Fibroblast of mammary gland (primary cell): ENCODE results near the gene MBOAT7.
"Not testable (repeated sequence)": the region's sequence is repeated elsewhere in the genome, so short reads cannot be mapped to it uniquely, and the experiment has no call there.

ENCODE experiments used
- DNase-seq: peaks from one replicate; pipeline ENCODE4 v3.0.0-alpha.2; 2010; ENCODE audit warnings: low read depth
- H3K4me3 ChIP-seq: 2 replicates; pipeline ENCODE4 v1.5.1; 2011; ENCODE audit warnings: low read depth, mild to moderate bottlenecking, low read length, moderate library complexity; ENCODE audit not compliant: control insufficient read depth
- TF ChIP-seq, protein P1 (sequence below): conservative IDR thresholded peaks from 2 replicates; pipeline ENCODE4 v1.5.1; 2011; ENCODE audit warnings: low read depth, low read length, inconsistent platforms; ENCODE audit not compliant: control insufficient read depth, insufficient read depth

MBOAT7 gene

DNA sequence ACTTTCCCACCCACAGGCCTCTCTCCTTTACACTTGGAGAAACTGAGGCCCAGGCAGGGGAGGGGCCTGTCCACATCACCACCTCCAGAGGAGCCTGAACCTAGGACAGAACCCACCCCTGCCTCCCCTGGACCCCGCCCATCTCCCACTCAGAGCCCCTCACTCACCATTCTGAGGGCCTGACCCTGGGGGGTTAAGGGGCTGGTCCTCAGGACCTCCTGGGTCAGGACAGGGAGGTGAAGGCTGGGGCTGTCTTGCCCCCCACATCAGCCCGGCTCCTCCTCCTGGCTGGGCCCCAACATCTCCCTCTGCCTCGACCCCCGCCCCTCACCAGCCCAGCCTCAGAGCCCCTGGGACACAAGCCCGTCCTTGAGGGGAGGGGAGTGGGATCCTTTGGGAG lies 30.3 kb upstream of the MBOAT7 start:
- not testable (repeated sequence) for H3K4me3 ChIP-seq, DNase-seq

DNA sequence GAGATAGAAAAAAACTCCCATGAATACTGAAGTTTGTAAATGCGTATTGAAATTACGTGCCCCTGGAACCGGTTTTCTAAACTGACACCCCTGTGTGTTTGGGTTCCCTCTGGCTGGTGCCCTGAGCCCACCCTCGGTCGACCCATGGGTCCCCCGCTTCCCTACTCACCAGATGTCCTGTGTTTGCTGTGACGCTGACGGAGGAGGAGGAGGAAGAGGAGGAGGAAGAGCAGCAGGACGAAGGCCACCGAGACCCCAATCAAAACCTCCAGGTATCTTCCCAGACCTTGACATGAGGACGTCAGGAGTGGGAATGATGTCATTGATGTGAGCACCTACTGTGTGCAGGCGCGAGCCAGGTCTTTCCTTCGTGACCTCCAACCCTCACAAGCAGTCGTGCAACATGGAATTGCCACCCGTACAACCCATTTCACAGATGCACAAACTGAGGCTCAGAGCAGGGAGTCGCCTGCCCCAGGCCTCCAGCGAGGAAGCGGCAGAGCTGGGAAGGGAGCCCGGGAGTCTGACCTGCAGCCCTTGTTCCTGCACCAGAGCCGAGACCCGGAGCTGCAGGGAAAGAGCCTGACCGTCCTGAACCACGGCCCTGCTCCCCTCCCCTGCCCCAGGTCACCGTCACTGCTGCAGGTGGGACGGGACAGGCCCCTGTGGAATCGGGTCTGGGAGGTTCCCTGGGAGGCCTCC lies 29.7 kb upstream of the MBOAT7 start:
- DNase-seq = no peak
- TF ChIP-seq, protein P1, sequence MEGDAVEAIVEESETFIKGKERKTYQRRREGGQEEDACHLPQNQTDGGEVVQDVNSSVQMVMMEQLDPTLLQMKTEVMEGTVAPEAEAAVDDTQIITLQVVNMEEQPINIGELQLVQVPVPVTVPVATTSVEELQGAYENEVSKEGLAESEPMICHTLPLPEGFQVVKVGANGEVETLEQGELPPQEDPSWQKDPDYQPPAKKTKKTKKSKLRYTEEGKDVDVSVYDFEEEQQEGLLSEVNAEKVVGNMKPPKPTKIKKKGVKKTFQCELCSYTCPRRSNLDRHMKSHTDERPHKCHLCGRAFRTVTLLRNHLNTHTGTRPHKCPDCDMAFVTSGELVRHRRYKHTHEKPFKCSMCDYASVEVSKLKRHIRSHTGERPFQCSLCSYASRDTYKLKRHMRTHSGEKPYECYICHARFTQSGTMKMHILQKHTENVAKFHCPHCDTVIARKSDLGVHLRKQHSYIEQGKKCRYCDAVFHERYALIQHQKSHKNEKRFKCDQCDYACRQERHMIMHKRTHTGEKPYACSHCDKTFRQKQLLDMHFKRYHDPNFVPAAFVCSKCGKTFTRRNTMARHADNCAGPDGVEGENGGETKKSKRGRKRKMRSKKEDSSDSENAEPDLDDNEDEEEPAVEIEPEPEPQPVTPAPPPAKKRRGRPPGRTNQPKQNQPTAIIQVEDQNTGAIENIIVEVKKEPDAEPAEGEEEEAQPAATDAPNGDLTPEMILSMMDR = no peak
- H3K4me3 ChIP-seq = no peak overlapping the region

DNA sequence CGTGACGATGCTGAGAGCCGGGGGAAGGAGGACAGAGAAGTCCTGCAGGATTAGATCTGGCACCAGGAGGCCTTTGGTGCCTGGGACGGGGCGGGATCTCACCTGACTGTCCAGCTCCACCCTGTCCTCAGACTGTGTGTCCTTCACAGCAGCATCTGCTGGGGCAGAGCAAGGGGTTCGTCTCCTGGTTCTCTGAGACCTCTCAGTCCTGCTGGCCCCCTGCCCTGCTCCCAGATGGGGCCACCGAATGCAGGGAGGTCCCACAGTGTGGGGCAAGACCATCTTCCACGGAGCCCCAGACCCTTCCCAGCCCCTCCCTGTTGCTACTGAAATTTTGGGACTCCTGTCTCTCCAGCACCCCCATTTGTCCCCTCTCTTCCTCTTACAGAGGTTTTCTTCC lies 28.9 kb upstream of the MBOAT7 start:
- DNase-seq = no peak
- TF ChIP-seq, protein P1 = no peak
- no peak overlapping the region for H3K4me3 ChIP-seq

DNA sequence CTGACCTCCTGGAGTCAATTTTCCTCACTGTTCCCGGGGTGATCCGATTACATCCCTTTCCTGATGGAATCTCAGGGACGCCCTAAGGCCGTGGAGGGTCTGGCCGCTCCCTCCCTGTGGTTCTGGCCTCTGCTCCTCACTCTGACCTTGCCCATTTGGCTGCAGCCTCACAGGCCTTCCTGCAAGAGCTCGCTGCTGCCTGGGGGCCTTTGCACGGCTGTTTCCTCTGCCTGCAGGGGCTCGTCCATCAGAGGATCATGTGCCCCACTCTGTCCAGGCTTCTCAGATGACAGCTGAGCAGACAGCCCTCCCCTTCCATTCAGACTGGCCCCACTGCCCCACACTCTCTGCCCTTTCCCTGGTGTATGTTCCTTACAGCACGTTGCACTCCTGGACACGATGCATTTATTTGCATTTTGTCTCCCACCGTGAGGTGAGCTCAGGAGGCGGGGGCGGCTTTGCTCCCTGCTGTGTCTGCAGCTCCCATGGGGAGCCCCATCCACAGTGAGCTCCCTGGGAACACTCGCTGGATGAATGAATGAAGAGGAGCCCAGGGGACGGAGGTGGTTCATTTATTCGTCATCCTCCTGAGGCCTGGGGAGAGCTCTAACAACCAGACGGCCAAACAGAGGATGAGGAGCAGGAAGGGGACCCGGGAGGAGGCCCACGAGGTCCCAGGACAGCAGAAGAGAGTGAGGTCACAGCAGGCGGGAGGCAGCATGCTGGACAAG lies 28.3 kb upstream of the MBOAT7 start:
- not testable (repeated sequence) for DNase-seq

DNA sequence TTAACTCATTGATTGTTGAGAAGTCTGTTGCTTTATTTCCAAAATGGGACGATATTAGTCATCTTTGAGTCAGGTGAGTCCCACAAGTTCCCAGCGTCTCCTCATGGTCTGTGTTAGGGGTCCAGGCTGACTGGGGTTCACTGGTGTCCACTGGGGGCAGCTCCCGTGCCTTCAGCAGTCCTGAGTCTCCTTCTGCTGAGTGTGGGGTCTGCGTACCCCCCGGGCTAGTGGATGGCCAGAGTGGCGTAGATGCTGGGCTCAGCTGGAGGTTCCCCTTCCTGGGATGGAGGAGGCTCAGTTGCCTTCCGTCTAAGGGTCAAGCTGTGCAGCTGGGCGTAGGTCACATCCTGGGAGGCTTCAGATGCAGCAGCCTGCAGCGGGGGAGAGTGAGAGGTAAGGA lies 27.5 kb upstream of the MBOAT7 start:
- H3K4me3 ChIP-seq = no peak overlapping the region
- TF ChIP-seq, protein P1 = no peak
- no peak for DNase-seq

More for the DNA sequence above, 28.3 kb upstream of the MBOAT7 start:
- not testable (repeated sequence) for H3K4me3 ChIP-seq

DNA sequence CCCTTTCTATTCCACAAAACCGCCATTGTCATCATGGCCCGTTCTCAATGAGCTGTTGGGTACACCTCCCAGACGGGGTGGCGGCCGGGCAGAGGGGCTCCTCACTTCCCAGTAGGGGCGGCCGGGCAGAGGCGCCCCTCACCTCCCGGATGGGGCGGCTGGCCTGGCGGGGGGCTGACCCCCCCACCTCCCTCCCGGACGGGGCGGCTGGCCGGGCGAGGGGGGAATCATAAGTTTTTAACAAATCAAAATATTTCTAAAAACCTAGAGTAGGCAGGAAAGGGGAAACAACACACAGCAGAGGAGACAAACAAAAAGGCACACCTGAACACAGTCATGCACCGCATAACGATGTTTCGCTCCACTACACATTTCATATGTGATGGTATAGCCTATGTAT lies 25.4 kb upstream of the MBOAT7 start:
- not testable (repeated sequence) for DNase-seq, H3K4me3 ChIP-seq

DNA sequence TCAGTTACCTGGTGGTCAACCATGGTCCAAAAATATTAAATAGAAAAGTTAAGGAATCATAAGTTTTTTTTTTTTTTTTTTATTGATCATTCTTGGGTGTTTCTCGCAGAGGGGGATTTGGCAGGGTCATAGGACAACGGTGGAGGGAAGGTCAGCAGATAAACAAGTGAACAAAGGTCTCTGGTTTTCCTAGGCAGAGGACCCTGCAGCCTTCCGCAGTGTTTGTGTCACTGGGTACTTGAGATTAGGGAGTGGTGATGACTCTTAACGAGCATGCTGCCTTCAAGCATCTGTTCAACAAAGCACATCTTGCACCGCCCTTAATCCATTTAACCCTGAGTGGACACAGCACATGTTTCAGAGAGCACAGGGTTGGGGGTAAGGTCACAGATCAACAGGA lies 24.8 kb upstream of the MBOAT7 start:
- H3K4me3 ChIP-seq, DNase-seq: not testable (repeated sequence)

DNA sequence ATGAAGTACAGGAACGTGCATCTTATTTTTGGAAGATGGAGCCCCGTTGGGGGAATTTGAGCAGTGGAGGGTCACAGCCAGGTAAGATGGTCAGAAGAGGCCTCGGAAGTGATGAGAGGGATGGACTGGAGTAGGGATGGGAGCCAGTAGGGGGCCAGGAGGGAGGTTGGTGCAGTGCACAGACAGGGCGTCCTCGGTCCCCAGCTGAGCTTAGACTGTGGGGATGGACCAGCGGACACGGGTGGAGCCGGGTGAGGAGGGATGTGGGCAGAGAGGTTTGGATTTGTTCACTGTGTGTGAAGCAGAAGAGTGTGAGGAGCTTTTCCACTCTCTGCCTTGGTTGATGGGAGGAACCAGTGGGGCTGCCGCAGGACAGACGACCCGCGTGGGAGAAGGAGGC lies 21.9 kb upstream of the MBOAT7 start:
- TF ChIP-seq, protein P1 = no peak
- H3K4me3 ChIP-seq = no peak overlapping the region
- DNase-seq = no peak
